Measurements from ENCODE around the gene FOXE3. TPM values are rescaled to one million over a fixed set of nuclear protein-coding genes. Genes with fewer than 3 reads are reported as not detected.

The FOXE3 gene
- total RNA-seq: under 1 TPM; 0.11 to 0.49 TPM

GRCh38 chr1:47415728-47416318, at the start of gene FOXE3:
Gene FOXE3 (plus strand): TSS chr1:47416285. CDS start chr1:47416316, 31 bp downstream.
- Histone ChIP-seq H3K36me3 (no peaks in the 10 kb centered on the region), H3K4me3 (peak within 1 kb of the TSS; percentile 17), H3K9me3 (no peaks in the 10 kb centered on the region), H3K27me3 (peaks cover 7% of the 10 kb centered on the region), H3K4me1 (no peaks in the 10 kb centered on the region), H3K27ac (no peak within 1 kb of the TSS), H3K9ac (ENCODE audit: low read depth in 2 of 2, low read length in 2 of 2) (no peak within 1 kb of the TSS)
- TF ChIP-seq CTCF (IDR thresholded peaks at IDR 0.05): no peak
- intact Hi-C loops (cut with DNase I): no loop called here
- no peak for DNase-seq

GRCh38 chr1:47367651-47368050, 48.4 kb upstream of the FOXE3 start:
- peaks cover 8% of the 10 kb centered on the region for H3K36me3 ChIP-seq
- no peak for DNase-seq
- H3K4me1 ChIP-seq: no peaks in the 10 kb centered on the region

GRCh38 chr1:47371016-47371517, 45.0 kb upstream of the FOXE3 start:
- TF ChIP-seq CTCF (IDR thresholded peaks at IDR 0.05): no peak
- intact Hi-C loops (cut with DNase I): no loop called here
- Histone ChIP-seq H3K36me3 (peaks cover 22% of the 10 kb centered on the region), H3K4me3 (no peak overlapping the region), H3K4me1 (no peaks in the 10 kb centered on the region), H3K27ac (no peak overlapping the region), H3K9me3 (no peaks in the 10 kb centered on the region), H3K27me3 (no peaks in the 10 kb centered on the region), H3K9ac (ENCODE audit: low read depth in 2 of 2, low read length in 2 of 2) (no peak overlapping the region)
- no peak for DNase-seq

More at GRCh38 chr1:47367651-47368050, 48.4 kb upstream of the FOXE3 start:
- no peak overlapping the region for H3K27ac ChIP-seq
- no peak overlapping the region for H3K4me3 ChIP-seq
- H3K27me3 ChIP-seq: no peaks in the 10 kb centered on the region
- TF ChIP-seq CTCF (IDR thresholded peaks at IDR 0.05): no peak
- no peaks in the 10 kb centered on the region for H3K9me3 ChIP-seq
- intact Hi-C loops (cut with DNase I): no loop called here
- no peak overlapping the region for H3K9ac ChIP-seq (ENCODE audit: low read depth in 2 of 2, low read length in 2 of 2)

GRCh38 chr1:47374501-47374900, 41.6 kb upstream of the FOXE3 start:
- Histone ChIP-seq H3K9me3 (no peaks in the 10 kb centered on the region), H3K4me1 (no peaks in the 10 kb centered on the region), H3K9ac (ENCODE audit: low read depth in 2 of 2, low read length in 2 of 2) (no peak overlapping the region), H3K27ac (no peak overlapping the region), H3K27me3 (no peaks in the 10 kb centered on the region), H3K4me3 (no peak overlapping the region), H3K36me3 (peaks cover 15% of the 10 kb centered on the region)
- no peak for DNase-seq
- intact Hi-C loops (cut with DNase I): no loop called here
- no peak for TF ChIP-seq CTCF (IDR thresholded peaks at IDR 0.05)

GRCh38 chr1:47378147-47378546, 37.9 kb upstream of the FOXE3 start:
- intact Hi-C loops (cut with DNase I): no loop called here
- H3K4me3 ChIP-seq: no peak overlapping the region
- peaks cover 9% of the 10 kb centered on the region for H3K36me3 ChIP-seq
- H3K27me3 ChIP-seq: no peaks in the 10 kb centered on the region
- no peak overlapping the region for H3K27ac ChIP-seq
- H3K9ac ChIP-seq (ENCODE audit: low read depth in 2 of 2, low read length in 2 of 2): no peak overlapping the region
- TF ChIP-seq CTCF (IDR thresholded peaks at IDR 0.05): no peak
- DNase-seq: no peak
- no peaks in the 10 kb centered on the region for H3K4me1 ChIP-seq
- H3K9me3 ChIP-seq: no peaks in the 10 kb centered on the region
